ENCODE data around the gene PLA2G4D. TPM values are rescaled to one million over a fixed set of nuclear protein-coding genes. Genes with fewer than 3 reads are reported as not detected.

Gene PLA2G4D
- total RNA-seq, 5 donors from 2014 or later (not counting 1 experiment from before 2014, with no cell fraction given) = not detected

DNA sequence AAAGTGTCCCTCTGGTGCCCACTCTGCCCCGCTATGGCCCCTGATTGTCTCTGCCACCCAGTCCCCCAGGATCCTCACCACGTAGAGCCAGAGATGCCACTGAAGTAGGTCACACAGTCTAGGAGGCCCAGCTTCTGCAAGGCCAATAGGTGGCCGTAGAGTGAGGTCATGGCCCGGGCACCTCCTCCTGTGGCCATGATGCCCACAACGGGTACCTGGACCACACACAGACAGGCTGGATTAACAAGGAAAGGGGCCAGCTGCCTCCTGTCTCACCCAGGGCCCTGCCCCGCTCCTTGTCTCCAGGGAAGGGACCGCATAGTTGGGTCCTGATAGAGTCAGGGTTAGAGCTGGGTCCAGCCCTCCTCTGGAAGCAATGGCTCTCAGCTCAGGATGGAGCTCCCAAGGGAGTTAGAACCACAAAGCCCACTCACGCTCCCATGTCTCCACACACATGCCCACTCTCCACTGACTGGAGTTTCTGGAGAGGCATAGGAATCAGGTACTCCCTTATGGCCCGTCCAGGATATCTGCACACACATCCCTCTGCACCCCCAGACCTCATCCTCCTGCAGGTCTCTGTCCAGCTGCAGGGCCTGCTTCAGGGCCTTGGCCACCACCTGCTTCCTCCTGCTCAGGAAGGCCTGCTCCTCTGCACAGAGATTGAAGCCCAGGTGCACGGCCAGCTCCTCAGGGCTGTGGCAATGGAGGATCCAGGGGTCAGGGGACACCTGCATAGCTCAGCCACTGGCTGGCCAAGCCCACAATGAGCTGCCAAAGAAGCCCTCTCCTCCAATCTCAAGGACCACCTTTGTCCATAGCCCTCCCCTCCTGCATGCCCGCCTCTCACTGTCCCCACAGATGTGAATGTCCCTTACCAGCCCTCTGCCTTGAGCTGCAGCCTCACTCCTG, 13.2 kb downstream of the PLA2G4D start:
- H3K27me3 Mint-ChIP-seq = peaks cover 10 to 14% of the 10 kb centered on the region in 2 donors
- no peaks in the 10 kb centered on the region for H3K9me3 ChIP-seq
- no peak overlapping the region for H3K4me3 Mint-ChIP-seq
- H3K36me3 ChIP-seq (ENCODE audit: control insufficient read depth in 2 of 2, extremely low read depth in 1 of 2, insufficient read depth in 1 of 2, low read length in 1 of 2) = no peaks in the 10 kb centered on the region
- H3K4me3 ChIP-seq (ENCODE audit: control insufficient read depth in 1 of 2, extremely low read depth in 1 of 2, low read length in 1 of 2) = no peak overlapping the region
- H3K27me3 ChIP-seq (replicated peaks in 1 of 2; ENCODE audit: control insufficient read depth in 2 of 2, extremely low read depth in 1 of 2, insufficient read depth in 2 of 2, low read length in 1 of 2) = peaks cover 0 to 37% of the 10 kb centered on the region in 2 experiments
- H3K4me1 ChIP-seq (ENCODE audit: control insufficient read depth in 1 of 2, extremely low read depth in 1 of 2, insufficient read depth in 2 of 2, low read length in 2 of 2) = peaks cover 0 to 10% of the 10 kb centered on the region in 2 experiments
- peaks cover 5 to 9% (median 6%) of the 10 kb centered on the region in 3 donors for H3K4me1 Mint-ChIP-seq
- no peaks in the 10 kb centered on the region for H3K9me3 Mint-ChIP-seq
- whole genome bisulfite sequencing (ENCODE audit: insufficient coverage) = 85% methylated on average over 5 of the region's 11 CpGs
- DNase-seq = peak in 1 of 35 experiments; percentile 15
- ChIA-PET POLR2A (no interaction called here), CTCF (interaction anchor here in 1 of 2 donors (0.5 kb wide), 1 partner anchor 1603 kb away, joined by 3 read pairs; no protein-coding TSS in a partner anchor)
- no peak overlapping the region for H3K27ac ChIP-seq (ENCODE audit: low read length)
- no peaks in the 10 kb centered on the region for H3K36me3 Mint-ChIP-seq
- H3K27ac Mint-ChIP-seq = no peak overlapping the region
- ATAC-seq (replicated peaks in 1 of 4) = no peak

DNA sequence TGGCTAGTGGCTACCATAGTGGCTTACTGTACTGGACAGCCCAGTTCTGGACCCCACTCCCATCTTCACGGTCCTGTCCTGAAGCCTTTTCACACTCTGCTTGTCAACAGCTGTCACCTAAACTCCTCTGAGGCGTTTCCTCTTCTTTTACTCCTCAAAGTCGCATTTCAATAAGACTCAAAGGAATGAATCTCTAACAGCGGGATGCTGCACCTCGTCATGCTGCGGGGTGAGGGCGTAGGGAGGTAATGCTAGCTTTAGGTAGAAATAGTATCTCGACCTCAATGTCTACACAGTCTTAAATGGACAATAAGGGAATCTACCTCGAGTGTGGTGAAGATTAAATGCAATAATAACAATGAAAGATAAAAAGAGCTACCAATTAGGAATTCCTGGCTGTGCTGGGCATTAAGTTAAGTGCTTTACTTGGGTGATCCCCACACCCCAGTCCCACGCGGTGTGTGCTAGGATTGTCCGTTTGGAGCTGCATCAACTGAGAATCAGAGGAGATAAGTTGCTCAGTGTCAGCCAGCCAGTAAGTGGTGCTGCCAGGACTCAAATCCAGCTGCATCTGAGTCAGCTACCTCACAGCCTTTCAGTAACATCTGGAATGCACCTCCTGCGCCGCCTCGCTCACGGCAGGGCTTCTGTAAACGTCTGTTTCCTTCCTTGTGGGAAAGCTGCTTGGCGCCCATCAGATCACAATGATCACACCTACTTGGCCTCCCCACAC, 14.0 kb downstream of the PLA2G4D start:
- ChIA-PET POLR2A (no interaction called here), CTCF (no interaction called here)
- WGBS (ENCODE audit: insufficient coverage) = 61% methylated on average over 9 of the region's 18 CpGs
- peaks cover 0 to 37% of the 10 kb centered on the region in 2 experiments for H3K27me3 ChIP-seq (replicated peaks in 1 of 2; ENCODE audit: control insufficient read depth in 2 of 2, extremely low read depth in 1 of 2, insufficient read depth in 2 of 2, low read length in 1 of 2)
- no peak overlapping the region for H3K27ac ChIP-seq (ENCODE audit: low read length)
- no peak for DNase-seq
- H3K4me3 ChIP-seq (ENCODE audit: control insufficient read depth in 1 of 2, extremely low read depth in 1 of 2, low read length in 1 of 2) = no peak overlapping the region
- no peaks in the 10 kb centered on the region for H3K9me3 ChIP-seq
- H3K27me3 Mint-ChIP-seq = peaks cover 10 to 14% of the 10 kb centered on the region in 2 donors
- no peaks in the 10 kb centered on the region for H3K36me3 Mint-ChIP-seq
- H3K4me3 Mint-ChIP-seq = no peak overlapping the region
- H3K36me3 ChIP-seq (ENCODE audit: control insufficient read depth in 2 of 2, extremely low read depth in 1 of 2, insufficient read depth in 1 of 2, low read length in 1 of 2) = no peaks in the 10 kb centered on the region
- H3K4me1 ChIP-seq (ENCODE audit: control insufficient read depth in 1 of 2, extremely low read depth in 1 of 2, insufficient read depth in 2 of 2, low read length in 2 of 2) = peaks cover 0 to 10% of the 10 kb centered on the region in 2 experiments
- H3K9me3 Mint-ChIP-seq = no peaks in the 10 kb centered on the region
- ATAC-seq (replicated peaks in 1 of 4) = no peak
- H3K27ac Mint-ChIP-seq = no peak overlapping the region
- peaks cover 5 to 9% (median 6%) of the 10 kb centered on the region in 3 donors for H3K4me1 Mint-ChIP-seq

DNA sequence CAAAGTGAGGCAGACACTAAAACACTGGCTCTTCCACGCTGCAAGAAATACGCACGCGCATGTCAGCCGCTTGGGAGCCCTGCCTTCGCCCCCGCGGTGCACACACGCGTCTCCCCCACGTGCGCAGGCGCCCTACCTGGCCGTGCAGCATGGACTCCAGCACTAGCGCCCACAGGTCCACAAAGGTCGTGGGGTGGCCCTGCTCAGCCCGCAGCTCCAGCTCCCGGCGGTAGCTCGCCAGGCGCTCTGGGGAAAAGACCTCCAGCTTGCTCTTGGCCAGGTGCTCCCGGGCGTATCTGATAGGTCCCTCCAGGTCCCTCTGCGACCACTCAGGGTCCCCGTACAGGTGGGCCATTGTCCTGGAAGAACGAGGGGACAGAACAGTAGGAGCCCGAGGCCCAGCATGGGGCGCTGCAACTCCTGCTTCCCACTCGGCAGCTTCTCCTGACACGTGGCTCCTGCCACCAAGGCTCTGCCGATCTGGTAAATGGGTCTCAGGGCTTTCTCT, 14.9 kb downstream of the PLA2G4D start:
- Mint-ChIP-seq H3K36me3 (no peaks in the 10 kb centered on the region), H3K4me3 (no peak overlapping the region), H3K4me1 (peaks cover 4 to 5% (median 5%) of the 10 kb centered on the region in 3 donors), H3K27ac (no peak overlapping the region), H3K9me3 (no peaks in the 10 kb centered on the region), H3K27me3 (peaks cover 10 to 12% of the 10 kb centered on the region in 2 donors)
- ChIA-PET POLR2A (no interaction called here), CTCF (no interaction called here)
- Histone ChIP-seq H3K27ac (ENCODE audit: low read length) (no peak overlapping the region), H3K36me3 (ENCODE audit: control insufficient read depth in 2 of 2, extremely low read depth in 1 of 2, insufficient read depth in 1 of 2, low read length in 1 of 2) (no peaks in the 10 kb centered on the region), H3K9me3 (no peaks in the 10 kb centered on the region), H3K4me3 (ENCODE audit: control insufficient read depth in 1 of 2, extremely low read depth in 1 of 2, low read length in 1 of 2) (no peak overlapping the region), H3K27me3 (replicated peaks in 1 of 2; ENCODE audit: control insufficient read depth in 2 of 2, extremely low read depth in 1 of 2, insufficient read depth in 2 of 2, low read length in 1 of 2) (peaks cover 0 to 31% of the 10 kb centered on the region in 2 experiments), H3K4me1 (ENCODE audit: control insufficient read depth in 1 of 2, extremely low read depth in 1 of 2, insufficient read depth in 2 of 2, low read length in 2 of 2) (peaks cover 0 to 4% of the 10 kb centered on the region in 2 experiments)
- DNase-seq = peak in 1 of 35 experiments; percentile 17
- no peak for ATAC-seq (replicated peaks in 1 of 4)
- 86% methylated on average over 31 of the region's 31 CpGs for WGBS (ENCODE audit: insufficient coverage)

DNA sequence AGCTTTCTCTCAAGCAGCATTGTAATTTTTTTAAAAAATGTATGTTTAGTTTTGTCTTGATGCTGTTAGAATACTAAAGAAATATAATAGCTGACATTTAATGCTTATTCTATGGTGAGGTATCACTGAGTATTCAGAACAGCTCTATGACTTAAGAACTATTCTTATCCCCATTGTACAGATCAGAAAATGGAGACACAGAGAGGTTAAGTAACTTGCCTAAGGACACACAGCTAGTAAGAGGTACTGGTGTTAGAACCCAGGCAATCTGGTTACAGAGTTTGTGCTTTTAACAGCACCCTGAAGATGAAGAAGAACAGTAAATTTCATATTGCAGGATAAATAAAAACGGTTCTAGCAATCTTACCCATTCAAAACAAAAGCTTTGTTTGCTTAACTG, 15.5 kb downstream of the PLA2G4D start:
- Histone ChIP-seq H3K4me3 (ENCODE audit: control insufficient read depth in 1 of 2, extremely low read depth in 1 of 2, low read length in 1 of 2) (no peak overlapping the region), H3K36me3 (ENCODE audit: control insufficient read depth in 2 of 2, extremely low read depth in 1 of 2, insufficient read depth in 1 of 2, low read length in 1 of 2) (no peaks in the 10 kb centered on the region), H3K9me3 (no peaks in the 10 kb centered on the region), H3K27me3 (replicated peaks in 1 of 2; ENCODE audit: control insufficient read depth in 2 of 2, extremely low read depth in 1 of 2, insufficient read depth in 2 of 2, low read length in 1 of 2) (peaks cover 0 to 25% of the 10 kb centered on the region in 2 experiments), H3K4me1 (ENCODE audit: control insufficient read depth in 1 of 2, extremely low read depth in 1 of 2, insufficient read depth in 2 of 2, low read length in 2 of 2) (no peaks in the 10 kb centered on the region), H3K27ac (ENCODE audit: low read length) (no peak overlapping the region)
- DNase-seq (no peak), ATAC-seq (replicated peaks in 1 of 4) (no peak)
- no peak overlapping the region for H3K27ac Mint-ChIP-seq
- no peaks in the 10 kb centered on the region for H3K36me3 Mint-ChIP-seq
- H3K9me3 Mint-ChIP-seq = no peaks in the 10 kb centered on the region
- POLR2A ChIA-PET = no interaction called here
- H3K4me3 Mint-ChIP-seq = no peak overlapping the region
- WGBS (ENCODE audit: insufficient coverage) = 29% methylated on average over 1 of the region's 1 CpG
- H3K27me3 Mint-ChIP-seq = peaks cover 6% of the 10 kb centered on the region in 2 donors
- no peaks in the 10 kb centered on the region for H3K4me1 Mint-ChIP-seq
- CTCF ChIA-PET = interaction anchor here in 1 of 2 donors (0.7 kb wide), 1 partner anchor 94 kb away, joined by 3 read pairs; no protein-coding TSS in a partner anchor

DNA sequence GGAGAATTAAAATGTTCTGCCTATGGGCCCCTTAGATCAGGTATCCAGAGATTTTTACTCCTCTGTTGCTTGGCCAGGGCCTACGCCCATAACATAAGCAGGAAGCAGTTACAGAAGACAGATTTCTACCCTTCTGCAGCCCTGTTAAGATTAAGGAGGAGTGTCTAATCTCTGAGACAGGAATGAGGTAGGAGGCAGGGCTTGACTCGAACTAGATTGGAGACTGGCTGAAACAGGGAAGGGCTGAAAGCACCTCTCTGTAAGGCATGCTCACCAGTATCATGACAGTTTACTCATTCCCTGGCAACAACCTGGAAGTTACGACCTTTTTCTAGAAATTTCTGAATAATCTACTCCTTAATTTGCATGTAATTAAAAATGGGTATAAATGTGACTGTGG, 16.7 kb downstream of the PLA2G4D start:
- ChIA-PET POLR2A (no interaction called here), CTCF (no interaction called here)
- Mint-ChIP-seq H3K27me3 (peaks cover 4 to 6% of the 10 kb centered on the region in 2 donors), H3K36me3 (no peaks in the 10 kb centered on the region), H3K4me3 (no peak overlapping the region), H3K9me3 (no peaks in the 10 kb centered on the region), H3K4me1 (no peaks in the 10 kb centered on the region), H3K27ac (no peak overlapping the region)
- Histone ChIP-seq H3K4me1 (ENCODE audit: control insufficient read depth in 1 of 2, extremely low read depth in 1 of 2, insufficient read depth in 2 of 2, low read length in 2 of 2) (no peaks in the 10 kb centered on the region), H3K27me3 (replicated peaks in 1 of 2; ENCODE audit: control insufficient read depth in 2 of 2, extremely low read depth in 1 of 2, insufficient read depth in 2 of 2, low read length in 1 of 2) (peaks cover 0 to 20% of the 10 kb centered on the region in 2 experiments), H3K4me3 (ENCODE audit: control insufficient read depth in 1 of 2, extremely low read depth in 1 of 2, low read length in 1 of 2) (no peak overlapping the region), H3K27ac (ENCODE audit: low read length) (no peak overlapping the region), H3K9me3 (no peaks in the 10 kb centered on the region), H3K36me3 (ENCODE audit: control insufficient read depth in 2 of 2, extremely low read depth in 1 of 2, insufficient read depth in 1 of 2, low read length in 1 of 2) (no peaks in the 10 kb centered on the region)
- no peak for ATAC-seq (replicated peaks in 1 of 4)
- 20% methylated on average over 1 of the region's 3 CpGs for WGBS (ENCODE audit: insufficient coverage)
- no peak for DNase-seq

DNA sequence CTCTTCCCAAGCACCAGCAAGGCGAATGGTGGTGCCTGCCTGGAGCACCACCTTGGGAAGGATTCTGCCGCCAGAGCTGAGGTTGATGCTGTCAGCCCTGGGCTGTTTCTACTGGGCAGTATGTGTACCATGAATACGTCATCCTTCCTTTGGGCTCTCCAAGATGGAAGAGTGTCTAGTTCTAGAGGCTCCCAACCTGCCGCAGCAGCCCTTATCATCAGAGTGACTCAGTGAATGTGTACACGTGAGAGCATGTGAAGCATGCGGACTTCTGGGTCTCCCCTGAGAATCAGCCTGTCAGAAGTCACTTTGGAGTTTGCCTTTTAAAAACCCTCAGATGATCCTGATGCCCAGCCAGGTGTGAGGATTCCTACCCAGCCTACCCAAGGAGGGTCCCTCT, 20.9 kb downstream of the PLA2G4D start:
- H3K27me3 ChIP-seq (replicated peaks in 1 of 2; ENCODE audit: control insufficient read depth in 2 of 2, extremely low read depth in 1 of 2, insufficient read depth in 2 of 2, low read length in 1 of 2) = peaks cover 0 to 31% of the 10 kb centered on the region in 2 experiments
- ATAC-seq (replicated peaks in 1 of 4) = no peak
- H3K4me1 ChIP-seq (ENCODE audit: control insufficient read depth in 1 of 2, extremely low read depth in 1 of 2, insufficient read depth in 2 of 2, low read length in 2 of 2) = no peaks in the 10 kb centered on the region
- peaks cover 3 to 4% of the 10 kb centered on the region in 2 donors for H3K27me3 Mint-ChIP-seq
- H3K4me1 Mint-ChIP-seq = no peaks in the 10 kb centered on the region
- no peaks in the 10 kb centered on the region for H3K36me3 ChIP-seq (ENCODE audit: control insufficient read depth in 2 of 2, extremely low read depth in 1 of 2, insufficient read depth in 1 of 2, low read length in 1 of 2)
- no peak overlapping the region for H3K27ac ChIP-seq (ENCODE audit: low read length)
- no peaks in the 10 kb centered on the region for H3K36me3 Mint-ChIP-seq
- no peaks in the 10 kb centered on the region for H3K9me3 Mint-ChIP-seq
- H3K4me3 ChIP-seq (ENCODE audit: control insufficient read depth in 1 of 2, extremely low read depth in 1 of 2, low read length in 1 of 2) = no peak overlapping the region
- POLR2A ChIA-PET = no interaction called here
- no peak for DNase-seq
- H3K4me3 Mint-ChIP-seq = no peak overlapping the region
- WGBS (ENCODE audit: insufficient coverage) = 90% methylated on average over 6 of the region's 6 CpGs
- CTCF ChIA-PET = interaction anchor here in 1 of 2 donors (0.7 kb wide), 1 partner anchor 517 kb away, joined by 5 read pairs; no protein-coding TSS in a partner anchor
- H3K9me3 ChIP-seq = no peaks in the 10 kb centered on the region
- H3K27ac Mint-ChIP-seq = no peak overlapping the region

All from T-cell (primary cell).